ENCODE measurements around the gene CARD11. TPM values are rescaled to one million over a fixed set of nuclear protein-coding genes. Genes with fewer than 3 reads are reported as not detected.

The CARD11 gene
- total and polyA plus RNA-seq, 2 experiments from 2014 or later, result 17.7 to 29.0 TPM

DNA sequence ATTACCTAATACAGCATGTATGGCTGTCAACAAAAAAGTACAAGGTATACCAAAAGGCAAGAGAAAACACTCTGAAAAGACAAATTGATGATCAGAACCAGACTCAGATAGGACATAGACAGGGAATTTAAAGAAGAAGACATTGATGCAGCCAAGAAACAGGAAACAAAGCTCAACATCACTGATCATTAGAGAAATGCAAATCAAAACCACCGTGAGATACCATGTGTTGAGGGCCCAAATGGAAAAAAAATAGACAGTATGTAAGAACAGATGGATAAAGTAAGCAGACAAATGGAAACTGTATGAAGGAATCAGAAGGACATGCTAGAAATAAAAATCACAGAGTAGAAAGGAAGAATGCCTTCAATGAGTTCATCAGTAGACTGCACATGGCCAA is 23.3 kb downstream of the CARD11 start:
- DNase-seq (ENCODE audit: low spot score) (no peak), ATAC-seq (no peak)
- H3K4me3 ChIP-seq, result no peak overlapping the region
- H3K9me2 ChIP-seq (ENCODE audit: insufficient read depth), result no peaks in the 10 kb centered on the region; the same call in 1 of the 2 replicates
- Mint-ChIP-seq H3K4me1 (no peaks in the 10 kb centered on the region), H3K36me3 (ENCODE audit: low read depth) (peaks cover 29% of the 10 kb centered on the region), H3K4me3 (no peak overlapping the region), H3K27ac (no peak overlapping the region), H3K9me3 (peaks cover 24% of the 10 kb centered on the region), H3K27me3 (ENCODE audit: insufficient read depth, low read depth, poor library complexity) (peaks cover 2% of the 10 kb centered on the region)
- H3K27me3 ChIP-seq (ENCODE audit: insufficient read depth), result no peaks in the 10 kb centered on the region
- no peak for TF ChIP-seq CTCF (conservative IDR thresholded peaks at IDR 0.05; ENCODE audit: low read depth in 2 of 2)
- no peak for TF ChIP-seq NANOG (IDR thresholded peaks at IDR 0.05; ENCODE audit: borderline replicate concordance)
- no peak for TF ChIP-seq ZNF462 (CRISPR knock-in tag; IDR thresholded peaks at IDR 0.05)
- TF ChIP-seq CREB1 (CRISPR knock-in tag; IDR thresholded peaks at IDR 0.05; ENCODE audit: low read depth), result no peak
- TF ChIP-seq, protein P1, sequence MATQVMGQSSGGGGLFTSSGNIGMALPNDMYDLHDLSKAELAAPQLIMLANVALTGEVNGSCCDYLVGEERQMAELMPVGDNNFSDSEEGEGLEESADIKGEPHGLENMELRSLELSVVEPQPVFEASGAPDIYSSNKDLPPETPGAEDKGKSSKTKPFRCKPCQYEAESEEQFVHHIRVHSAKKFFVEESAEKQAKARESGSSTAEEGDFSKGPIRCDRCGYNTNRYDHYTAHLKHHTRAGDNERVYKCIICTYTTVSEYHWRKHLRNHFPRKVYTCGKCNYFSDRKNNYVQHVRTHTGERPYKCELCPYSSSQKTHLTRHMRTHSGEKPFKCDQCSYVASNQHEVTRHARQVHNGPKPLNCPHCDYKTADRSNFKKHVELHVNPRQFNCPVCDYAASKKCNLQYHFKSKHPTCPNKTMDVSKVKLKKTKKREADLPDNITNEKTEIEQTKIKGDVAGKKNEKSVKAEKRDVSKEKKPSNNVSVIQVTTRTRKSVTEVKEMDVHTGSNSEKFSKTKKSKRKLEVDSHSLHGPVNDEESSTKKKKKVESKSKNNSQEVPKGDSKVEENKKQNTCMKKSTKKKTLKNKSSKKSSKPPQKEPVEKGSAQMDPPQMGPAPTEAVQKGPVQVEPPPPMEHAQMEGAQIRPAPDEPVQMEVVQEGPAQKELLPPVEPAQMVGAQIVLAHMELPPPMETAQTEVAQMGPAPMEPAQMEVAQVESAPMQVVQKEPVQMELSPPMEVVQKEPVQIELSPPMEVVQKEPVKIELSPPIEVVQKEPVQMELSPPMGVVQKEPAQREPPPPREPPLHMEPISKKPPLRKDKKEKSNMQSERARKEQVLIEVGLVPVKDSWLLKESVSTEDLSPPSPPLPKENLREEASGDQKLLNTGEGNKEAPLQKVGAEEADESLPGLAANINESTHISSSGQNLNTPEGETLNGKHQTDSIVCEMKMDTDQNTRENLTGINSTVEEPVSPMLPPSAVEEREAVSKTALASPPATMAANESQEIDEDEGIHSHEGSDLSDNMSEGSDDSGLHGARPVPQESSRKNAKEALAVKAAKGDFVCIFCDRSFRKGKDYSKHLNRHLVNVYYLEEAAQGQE (IDR thresholded peaks at IDR 0.05; ENCODE audit: unreplicated experiment), result no peak
- no peak for TF ChIP-seq JUNB (IDR thresholded peaks at IDR 0.05; ENCODE audit: unreplicated experiment)
- TF ChIP-seq STAT1 (IDR thresholded peaks at IDR 0.05; ENCODE audit: unreplicated experiment), result no peak
- TF ChIP-seq EZH2 (IDR thresholded peaks at IDR 0.05; ENCODE audit: low read depth, unreplicated experiment), result no peak
- no peak overlapping the region for H2AFZ ChIP-seq
- no peak overlapping the region for H3K4me2 ChIP-seq
- H3K36me3 ChIP-seq (ENCODE audit: insufficient read depth), result peaks cover 10% of the 10 kb centered on the region
- no peak overlapping the region for H3K27ac ChIP-seq (ENCODE audit: low read depth)
- H3K79me2 ChIP-seq (replicated peaks; ENCODE audit: insufficient read depth), result peaks cover 38% of the 10 kb centered on the region
- no peaks in the 10 kb centered on the region for H3K4me1 ChIP-seq (ENCODE audit: insufficient read depth)
- no peaks in the 10 kb centered on the region for H3F3A ChIP-seq (replicated peaks; ENCODE audit: low read depth)
- peaks cover 5% of the 10 kb centered on the region for H4K20me1 ChIP-seq (replicated peaks; ENCODE audit: insufficient read depth)
